CD4-positive, alpha-beta T cell treated with Interleukin-21 for 1 hour (primary cell): Measurements from ENCODE around the gene SLAIN1.

Experiments used
- DNase-seq: peaks from one replicate; pipeline ENCODE4 v3.0.0-alpha.2; 2020

SLAIN1 gene

GRCh38 chr13:77715233-77715891, 17.9 kb downstream of the SLAIN1 start:
- DNase-seq = no peak

GRCh38 chr13:77716692-77717091, 19.2 kb downstream of the SLAIN1 start:
- DNase-seq = no peak

GRCh38 chr13:77717508-77717907, 20.0 kb downstream of the SLAIN1 start:
- no peak for DNase-seq

GRCh38 chr13:77719128-77719527, 21.6 kb downstream of the SLAIN1 start:
- DNase-seq = no peak

GRCh38 chr13:77720988-77721387, 23.5 kb downstream of the SLAIN1 start:
- DNase-seq = no peak

- DNase-seq = peak; percentile 50
Measured at GRCh38 chr13:77724092-77724491, 26.6 kb downstream of the SLAIN1 start.

GRCh38 chr13:77725071-77725470, 27.6 kb downstream of the SLAIN1 start:
- no peak for DNase-seq

GRCh38 chr13:77728265-77729125, 31.0 kb downstream of the SLAIN1 start:
- DNase-seq = no peak

- DNase-seq = peak; percentile 22
Measured at GRCh38 chr13:77729502-77730221, 32.2 kb downstream of the SLAIN1 start.

- no peak for DNase-seq
Measured at GRCh38 chr13:77730572-77730971, 33.1 kb downstream of the SLAIN1 start.

- DNase-seq = no peak
Measured at GRCh38 chr13:77732287-77732686, 34.8 kb downstream of the SLAIN1 start.

- DNase-seq = no peak
Measured at GRCh38 chr13:77733674-77734073, 36.2 kb downstream of the SLAIN1 start.

- DNase-seq = no peak
Measured at GRCh38 chr13:77737583-77738200, 40.2 kb downstream of the SLAIN1 start.

GRCh38 chr13:77740097-77740735, 42.7 kb downstream of the SLAIN1 start:
- no peak for DNase-seq

- DNase-seq = no peak
Measured at GRCh38 chr13:77740931-77741596, 43.6 kb downstream of the SLAIN1 start.

- no peak for DNase-seq
Measured at GRCh38 chr13:77741597-77741972, 44.1 kb downstream of the SLAIN1 start.

- DNase-seq = no peak
Measured at GRCh38 chr13:77742801-77743200, 45.3 kb downstream of the SLAIN1 start.

- no peak for DNase-seq
Measured at GRCh38 chr13:77745784-77746183, 48.3 kb downstream of the SLAIN1 start.

- no peak for DNase-seq
Measured at GRCh38 chr13:77749344-77749880, 51.9 kb downstream of the SLAIN1 start.

- DNase-seq = peak; percentile 74
Measured at GRCh38 chr13:77751513-77752456, 54.3 kb downstream of the SLAIN1 start.
